22Rv1 (cell line): ENCODE measurements around the gene NOL4L.

Experiments used
- H3K27ac ChIP-seq: fragments of 450-650 bp; 2 replicates; pipeline ENCODE4 v1.5.1; 2017
- ZFX ChIP-seq: fragments of 450-650 bp; IDR thresholded peaks from 2 replicates; pipeline ENCODE4 v1.6.1; 2017; ENCODE audit warnings: antibody characterized with exemption, borderline replicate concordance
- TF ChIP-seq, protein P1 (sequence below): fragments of 450-650 bp; IDR thresholded peaks from 2 replicates; pipeline ENCODE4 v1.5.1; 2017; ENCODE audit warnings: mild to moderate bottlenecking

NOL4L gene

DNA sequence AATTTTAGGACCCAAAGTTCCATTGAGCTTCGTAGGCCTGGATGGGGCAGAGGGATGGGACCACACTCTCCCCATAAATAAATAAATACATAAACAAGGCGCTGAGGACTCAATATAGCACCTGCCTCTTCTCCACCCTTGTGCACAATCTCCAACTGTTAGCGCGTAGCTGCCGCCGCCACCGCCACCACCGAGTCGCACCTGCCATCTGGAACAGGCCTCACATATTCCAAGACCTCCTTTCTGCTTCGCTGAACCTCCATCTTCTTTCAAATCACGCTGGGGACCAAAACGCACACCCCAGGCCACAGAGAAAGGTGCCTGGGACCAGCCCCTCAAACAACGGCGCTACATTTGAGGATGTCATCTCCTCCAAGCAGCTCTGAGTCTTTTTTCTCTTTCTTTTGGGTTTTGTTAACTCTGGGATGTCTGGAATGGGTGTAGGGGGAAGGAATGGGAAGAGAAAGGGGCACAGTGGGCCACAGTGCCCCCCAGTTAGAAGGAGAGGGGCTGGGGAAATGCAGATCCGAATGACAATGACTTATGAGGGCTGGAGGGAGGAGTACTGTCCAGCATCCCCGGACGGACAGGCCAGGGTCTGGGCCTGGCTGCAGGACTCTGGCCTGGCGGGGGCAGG is 49.7 kb downstream of the NOL4L start:
- no peak overlapping the region for H3K27ac ChIP-seq
- no peak for TF ChIP-seq ZFX
- TF ChIP-seq, protein P1, sequence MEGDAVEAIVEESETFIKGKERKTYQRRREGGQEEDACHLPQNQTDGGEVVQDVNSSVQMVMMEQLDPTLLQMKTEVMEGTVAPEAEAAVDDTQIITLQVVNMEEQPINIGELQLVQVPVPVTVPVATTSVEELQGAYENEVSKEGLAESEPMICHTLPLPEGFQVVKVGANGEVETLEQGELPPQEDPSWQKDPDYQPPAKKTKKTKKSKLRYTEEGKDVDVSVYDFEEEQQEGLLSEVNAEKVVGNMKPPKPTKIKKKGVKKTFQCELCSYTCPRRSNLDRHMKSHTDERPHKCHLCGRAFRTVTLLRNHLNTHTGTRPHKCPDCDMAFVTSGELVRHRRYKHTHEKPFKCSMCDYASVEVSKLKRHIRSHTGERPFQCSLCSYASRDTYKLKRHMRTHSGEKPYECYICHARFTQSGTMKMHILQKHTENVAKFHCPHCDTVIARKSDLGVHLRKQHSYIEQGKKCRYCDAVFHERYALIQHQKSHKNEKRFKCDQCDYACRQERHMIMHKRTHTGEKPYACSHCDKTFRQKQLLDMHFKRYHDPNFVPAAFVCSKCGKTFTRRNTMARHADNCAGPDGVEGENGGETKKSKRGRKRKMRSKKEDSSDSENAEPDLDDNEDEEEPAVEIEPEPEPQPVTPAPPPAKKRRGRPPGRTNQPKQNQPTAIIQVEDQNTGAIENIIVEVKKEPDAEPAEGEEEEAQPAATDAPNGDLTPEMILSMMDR: no peak

DNA sequence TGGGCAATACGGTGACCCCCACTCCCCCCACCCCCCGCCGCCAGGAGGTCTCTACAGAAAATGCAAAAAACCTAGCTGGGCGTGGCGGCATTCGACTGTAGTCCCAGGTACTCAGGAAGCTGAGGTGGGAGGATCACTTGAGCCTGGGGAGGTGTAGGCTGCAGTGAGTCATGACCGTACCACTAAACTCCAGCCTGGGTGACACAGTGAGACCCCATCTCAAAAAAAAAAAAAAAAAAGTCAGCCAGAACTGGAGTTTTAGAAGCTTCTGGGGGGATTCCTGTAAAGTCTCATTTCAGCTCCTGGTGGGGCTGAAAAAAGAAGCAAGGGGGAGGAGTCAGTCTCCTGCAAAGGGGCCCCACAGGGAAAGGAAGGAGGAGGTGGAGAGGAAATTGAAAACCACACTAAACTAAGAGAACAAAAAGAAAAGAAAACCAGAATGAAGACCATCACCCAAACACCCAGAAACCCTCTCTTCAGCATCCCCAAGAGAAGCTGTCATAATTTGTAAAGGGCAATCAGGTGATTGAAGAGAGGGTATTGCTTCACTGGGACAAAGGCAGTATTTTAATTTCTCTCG is 50.4 kb downstream of the NOL4L start:
- H3K27ac ChIP-seq: no peak overlapping the region
- TF ChIP-seq ZFX: no peak
- TF ChIP-seq, protein P1: no peak

DNA sequence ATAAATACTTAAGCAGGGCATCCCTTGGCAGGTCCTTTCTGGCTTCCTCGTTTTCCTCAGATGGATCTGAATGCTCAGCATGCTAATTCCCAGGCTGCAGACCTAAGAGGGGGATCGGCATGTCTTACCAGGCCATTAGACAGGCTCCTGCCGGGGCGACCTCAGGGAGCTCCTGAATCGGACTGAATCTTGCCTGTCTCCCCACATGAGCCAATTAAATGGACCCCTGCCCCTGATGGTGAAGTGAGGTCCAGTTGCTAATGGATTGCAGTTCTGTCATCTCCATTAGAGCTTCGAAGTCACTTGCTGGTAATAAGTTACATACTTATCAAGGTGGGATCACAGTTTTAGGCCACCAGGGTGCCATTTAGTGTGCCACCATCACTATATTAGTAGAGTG is 51.4 kb downstream of the NOL4L start:
- H3K27ac ChIP-seq: no peak overlapping the region
- TF ChIP-seq ZFX: no peak
- TF ChIP-seq, protein P1: no peak

DNA sequence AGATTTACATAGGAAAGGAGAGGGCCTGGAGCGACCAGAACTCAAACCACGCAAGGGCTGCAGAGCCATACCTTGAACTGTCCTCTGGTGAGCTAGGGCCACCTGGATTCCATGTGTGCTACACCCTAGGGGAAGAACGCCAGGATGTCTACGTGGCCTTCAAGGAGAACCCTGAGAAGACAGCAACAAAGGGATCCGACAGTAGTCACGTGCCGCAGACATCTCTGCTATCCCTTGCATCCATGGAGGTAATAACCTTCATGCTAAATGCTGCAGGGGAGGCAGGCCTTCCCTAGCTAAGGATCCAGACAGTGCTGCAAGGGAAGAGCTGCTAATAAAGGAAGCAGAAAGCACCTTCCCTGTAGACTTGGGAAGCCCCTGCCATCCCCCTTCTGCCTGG is 52.9 kb downstream of the NOL4L start:
- H3K27ac ChIP-seq: no peak overlapping the region
- TF ChIP-seq, protein P1: no peak
- TF ChIP-seq ZFX: no peak

DNA sequence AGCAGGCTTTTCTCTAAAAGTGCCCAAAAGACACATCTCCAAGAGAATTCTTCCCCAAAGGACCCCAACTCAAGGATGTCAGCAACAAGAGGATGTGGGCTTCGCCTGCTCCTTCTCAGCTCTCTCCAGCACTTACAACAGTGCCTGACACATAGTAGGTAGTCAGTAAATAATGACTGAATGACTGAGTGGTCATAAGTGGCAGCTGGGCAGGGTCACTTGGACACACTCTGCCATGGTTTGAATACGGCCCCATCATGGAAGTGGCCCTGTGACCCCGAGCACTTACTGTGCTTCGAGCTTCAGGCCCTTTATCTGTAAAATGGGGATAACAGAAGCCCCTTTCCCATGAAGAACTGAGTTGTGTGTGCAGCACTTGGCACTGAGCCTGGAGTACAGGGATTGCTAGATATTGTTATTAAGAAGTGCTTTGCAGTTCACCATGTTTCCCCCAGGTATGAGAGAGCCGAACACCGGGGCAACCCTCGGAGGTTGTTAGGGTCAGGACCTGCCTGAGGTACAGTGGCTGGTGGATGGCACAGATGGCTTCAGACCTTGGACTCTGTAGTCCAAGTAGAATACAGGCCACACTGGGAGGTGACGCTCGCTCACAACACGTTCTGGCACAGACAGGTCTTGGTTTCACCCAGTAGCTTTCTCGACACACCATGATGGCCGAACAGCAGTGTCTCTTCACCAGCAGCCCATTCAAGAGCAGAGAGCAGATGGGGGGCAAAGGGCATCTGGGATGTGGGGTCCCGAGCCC is 56.0 kb downstream of the NOL4L start:
- no peak overlapping the region for H3K27ac ChIP-seq
- TF ChIP-seq, protein P1: no peak
- TF ChIP-seq ZFX: no peak

DNA sequence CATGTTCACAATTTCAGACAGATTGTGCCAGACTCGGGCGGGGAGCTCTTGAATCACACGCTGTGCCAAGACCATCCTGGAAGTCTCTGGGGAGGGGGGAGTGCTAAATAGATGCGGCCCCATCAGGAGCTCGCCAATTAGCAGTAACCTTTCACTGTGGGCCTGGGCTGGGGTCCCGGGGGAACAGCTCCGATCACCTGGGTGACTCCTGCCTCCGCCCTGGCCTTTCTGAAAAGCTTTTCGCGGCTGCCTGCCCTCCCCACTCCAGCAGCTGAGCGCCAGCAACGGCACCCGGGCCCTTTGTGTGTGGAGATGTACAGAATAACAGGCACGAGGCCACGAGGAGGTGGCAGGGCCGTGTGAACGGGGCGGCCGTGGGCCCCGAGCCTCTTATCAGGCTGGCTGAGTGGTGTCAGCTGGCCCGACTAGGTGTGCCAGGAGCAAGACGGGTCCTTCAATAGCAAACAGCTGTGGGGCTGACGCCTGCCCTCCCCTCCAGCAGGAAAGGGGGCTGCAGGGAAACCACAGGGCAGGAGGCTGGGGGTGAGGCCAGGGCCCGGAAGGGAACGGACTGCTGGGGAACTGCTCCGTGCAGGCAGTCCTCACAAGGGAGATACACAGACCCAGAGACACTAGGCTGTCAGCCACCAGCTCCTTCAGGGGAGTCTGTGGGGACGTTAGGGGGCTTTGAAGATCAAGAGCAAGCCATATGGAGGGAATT is 56.8 kb downstream of the NOL4L start:
- no peak overlapping the region for H3K27ac ChIP-seq

More for the DNA sequence above, 56.8 kb downstream of the NOL4L start:
- TF ChIP-seq ZFX: no peak
- TF ChIP-seq, protein P1: no peak
